Omental fat pad (tissue), 4 donors: ENCODE measurements around the gene TMEM72. TPM values are rescaled to one million over a fixed set of nuclear protein-coding genes. Genes with fewer than 3 reads are reported as not detected.
A peak's percentile ranks its signal among the peaks of the same experiment; 100 is the strongest.

ENCODE experiments used
- ATAC-seq: fragments of 150-250 bp; one replicate; pipeline ENCODE4 v1.9.1; 2016; ENCODE audit warnings: mild to moderate bottlenecking, moderate library complexity; ENCODE audit not compliant: low FRiP score
- DNase-seq: peaks from one replicate; pipeline ENCODE4 v3.0.0-alpha.2; 2019; ENCODE audit warnings: low spot score
- CTCF ChIP-seq, 3 donors: fragments of 450-650 bp; IDR thresholded peaks; one replicate each; pipeline ENCODE4 v1.5.1; 2016 to 2017; ENCODE audit warnings: antibody characterized with exemption in 3 of 3, mild to moderate bottlenecking in 3 of 3, moderate library complexity in 2 of 3
- total RNA-seq, 4 donors: library from RNA; depleted of rRNA; stranded (reverse); fragments of >200 nt; gene quantifications; one replicate each; pipeline ENCODE4 v1.1.0, GENCODE V29; 2016

Gene TMEM72
- total RNA-seq, 4 donors from 2014 or later = not detected

DNA sequence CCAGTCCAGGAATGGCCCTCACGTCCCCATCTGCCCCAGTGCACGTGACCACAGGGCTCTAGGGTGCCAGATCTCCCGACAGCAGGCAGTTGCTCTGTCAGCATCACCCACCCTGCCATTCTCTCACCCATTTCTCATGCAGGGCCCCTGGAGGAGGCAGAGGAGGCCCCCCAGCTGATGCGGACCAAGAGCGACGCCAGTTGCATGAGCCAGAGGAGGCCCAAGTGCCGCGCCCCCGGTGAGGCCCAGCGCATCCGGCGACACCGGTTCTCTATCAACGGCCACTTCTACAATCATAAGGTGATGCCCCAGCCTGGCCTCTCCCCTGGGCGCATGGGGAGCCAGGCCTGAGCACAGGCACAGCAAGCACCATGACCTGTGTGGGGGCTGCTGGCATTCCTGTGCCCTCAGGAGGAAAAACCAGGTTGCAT lies 73.5 kb downstream of the TMEM72 start:
- TF ChIP-seq CTCF (IDR thresholded peaks at IDR 0.05) = no peak
- ATAC-seq (no peak), DNase-seq (peak; percentile 6)

GRCh38 chr10:44985175-44985681 lies 74.1 kb downstream of the TMEM72 start:
- TF ChIP-seq CTCF (IDR thresholded peaks at IDR 0.05) = no peak
- DNase-seq (peak; percentile 8), ATAC-seq (no peak)

- peak; percentile 4 for DNase-seq
- TF ChIP-seq CTCF (IDR thresholded peaks at IDR 0.05) = no peak
- no peak for ATAC-seq
Measured at GRCh38 chr10:44986179-44986578, 75.0 kb downstream of the TMEM72 start.

Other genes starting within 250 kb of the TMEM72 start
- 100 to 1,000 TPM in 3 of 4 donors, 10 to 100 TPM in 1; 75.1 to 229 (median 142) TPM for gene RASSF4, start 48.5 kb downstream of the TMEM72 start, total RNA-seq
- 100 to 1,000 TPM; 181 to 740 (median 276) TPM for gene DEPP1, start 67.5 kb downstream of the TMEM72 start, total RNA-seq
- gene ZNF22, start 89.6 kb downstream of the TMEM72 start, total RNA-seq = 10 to 100 TPM; 25.9 to 51.7 (median 37.7) TPM